ENCODE data around the gene AGAP1. TPM values are rescaled to one million over a fixed set of nuclear protein-coding genes. Genes with fewer than 3 reads are reported as not detected.

AGAP1 gene
- total RNA-seq, 4 donors from 2014 or later = 13.7 to 18.5 (median 17.1) TPM

GRCh38 chr2:235896061-235896460 is 402.2 kb downstream of the AGAP1 start:
- no peak for DNase-seq (ENCODE audit: low spot score in 2 of 2)
- intact Hi-C loops (cut with DNase I; ENCODE audit: low total_unique reads) = no loop called here
- TF ChIP-seq POLR2A (IDR thresholded peaks at IDR 0.05) (no peak), CTCF (IDR thresholded peaks at IDR 0.05) (no peak)
- WGBS, 2 donors = 94 to 98% methylated on average over 2 of the region's 2 CpGs
- no peak overlapping the region for H3K4me3 ChIP-seq (ENCODE audit: low read depth, poor library complexity, severe bottlenecking)

GRCh38 chr2:235897992-235898391 is 404.1 kb downstream of the AGAP1 start:
- H3K4me3 ChIP-seq (ENCODE audit: low read depth, poor library complexity, severe bottlenecking) = no peak overlapping the region
- no peak for DNase-seq (ENCODE audit: low spot score in 2 of 2)
- TF ChIP-seq CTCF (IDR thresholded peaks at IDR 0.05) (no peak), POLR2A (IDR thresholded peaks at IDR 0.05) (no peak)
- WGBS, 2 donors = 78 to 82% methylated on average over 8 of the region's 8 CpGs
- intact Hi-C loops (cut with DNase I; ENCODE audit: low total_unique reads) = no loop called here

GRCh38 chr2:235898766-235899165 is 404.9 kb downstream of the AGAP1 start:
- intact Hi-C loops (cut with DNase I; ENCODE audit: low total_unique reads) = no loop called here
- WGBS, 2 donors = 88 to 95% methylated on average over 4 of the region's 4 CpGs
- no peak for TF ChIP-seq POLR2A (IDR thresholded peaks at IDR 0.05)
- no peak for TF ChIP-seq CTCF (IDR thresholded peaks at IDR 0.05)
- DNase-seq (ENCODE audit: low spot score in 2 of 2) = no peak
- H3K4me3 ChIP-seq (ENCODE audit: low read depth, poor library complexity, severe bottlenecking) = no peak overlapping the region

- intact Hi-C loops (cut with DNase I; ENCODE audit: low total_unique reads) = no loop called here
- DNase-seq (ENCODE audit: low spot score in 2 of 2) = no peak
- TF ChIP-seq CTCF (IDR thresholded peaks at IDR 0.05) (no peak), POLR2A (IDR thresholded peaks at IDR 0.05) (no peak)
- H3K4me3 ChIP-seq (ENCODE audit: low read depth, poor library complexity, severe bottlenecking) = no peak overlapping the region
- 86 to 92% methylated on average over 1 of the region's 1 CpG for WGBS, 2 donors
Observed at GRCh38 chr2:235900631-235901030, 406.8 kb downstream of the AGAP1 start.

- H3K4me3 ChIP-seq (ENCODE audit: low read depth, poor library complexity, severe bottlenecking) = no peak overlapping the region
- intact Hi-C loops (cut with DNase I; ENCODE audit: low total_unique reads) = no loop called here
- TF ChIP-seq CTCF (IDR thresholded peaks at IDR 0.05) (no peak), POLR2A (IDR thresholded peaks at IDR 0.05) (no peak)
- no peak for DNase-seq (ENCODE audit: low spot score in 2 of 2)
- WGBS, 2 donors = 85 to 93% methylated on average over 1 of the region's 1 CpG
Observed at GRCh38 chr2:235901243-235901642, 407.4 kb downstream of the AGAP1 start.
